SIG-M5 treated with dmso at 0.1 percent for 504 hours (cell line): ENCODE measurements around the gene CALML5.

Experiments
- DNase-seq: peaks from one replicate; lab custom pipeline; 2025; ENCODE audit not compliant: unreplicated experiment; lab: John Stamatoyannopoulos, UW

Gene CALML5

DNA sequence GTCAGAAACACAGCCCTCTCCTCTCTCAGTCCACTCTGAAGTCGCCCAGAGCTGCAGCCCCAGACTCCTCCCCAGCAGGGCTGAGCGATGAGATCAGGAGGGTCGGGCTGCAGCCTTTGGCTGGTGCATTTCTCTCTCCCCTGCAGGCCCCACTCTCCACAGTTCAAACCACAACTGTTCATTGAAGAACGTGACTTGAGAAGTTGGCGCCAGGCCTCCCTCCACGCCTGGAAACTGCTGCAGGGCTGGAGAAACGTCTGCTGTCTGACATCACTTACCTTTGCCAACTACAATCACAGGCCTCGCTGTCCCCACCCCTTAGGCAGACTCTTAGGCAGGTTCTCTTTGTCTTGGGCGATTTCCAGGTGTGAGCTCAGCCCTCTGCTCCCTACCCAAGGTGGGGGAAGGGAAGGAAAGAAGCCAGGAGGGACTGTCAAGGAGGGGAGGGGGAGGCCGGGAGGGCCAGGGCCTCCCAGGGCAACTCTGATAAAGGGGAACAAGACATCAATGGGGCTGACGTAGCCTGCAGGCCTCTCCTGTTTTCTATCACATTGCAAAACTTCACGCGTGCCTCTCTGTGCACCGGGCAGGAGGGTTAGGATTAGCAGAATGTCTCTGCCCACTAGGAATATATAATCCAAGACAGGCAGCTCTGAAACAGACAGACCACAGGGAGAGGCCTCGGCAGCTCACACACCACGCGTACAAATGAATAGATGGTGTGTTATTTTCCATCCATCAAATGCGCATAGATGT is 32.7 kb downstream of the CALML5 start:
- DNase-seq: peak; percentile 42

DNA sequence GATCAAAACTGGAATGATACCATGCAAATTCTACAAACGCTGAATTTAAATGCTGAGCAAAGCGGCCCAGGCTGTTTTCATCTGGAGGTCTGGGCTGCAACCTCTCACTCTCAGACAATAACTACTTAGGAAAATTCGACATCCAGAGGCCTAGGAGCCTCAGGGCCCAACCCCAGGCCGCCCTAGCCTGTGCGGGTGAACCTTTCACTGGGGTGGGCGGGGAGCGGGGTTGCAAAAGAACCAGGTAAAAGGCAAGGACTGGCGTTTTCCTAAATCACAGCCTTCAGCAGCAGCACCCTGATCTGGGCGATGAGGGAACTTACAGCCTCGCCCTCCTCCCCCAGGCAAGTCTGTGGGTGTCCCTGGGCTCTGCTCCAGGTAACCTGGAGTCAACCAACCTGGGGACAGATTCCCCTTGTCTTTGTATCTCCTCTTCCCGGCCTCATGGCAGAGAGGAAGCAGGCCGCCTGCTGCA is 33.4 kb downstream of the CALML5 start:
- no peak for DNase-seq

DNA sequence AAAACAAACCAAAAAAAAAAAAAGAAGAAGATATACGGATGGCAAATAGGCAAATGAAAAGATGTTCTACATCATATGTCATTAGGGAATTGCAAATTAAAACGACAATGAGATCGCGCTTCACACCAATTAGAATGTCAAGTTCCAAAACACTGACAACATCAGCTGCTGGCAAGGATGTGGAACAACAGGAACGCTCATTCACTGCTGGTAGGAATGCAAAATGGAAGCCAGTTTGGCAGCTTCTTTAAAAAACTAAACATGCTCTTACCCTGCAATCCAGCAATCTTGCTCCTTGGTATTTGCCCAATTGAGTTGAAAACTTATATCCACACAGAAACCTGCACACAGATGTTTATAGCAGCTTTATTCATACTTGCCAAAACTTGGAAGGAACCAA is 34.8 kb downstream of the CALML5 start:
- no peak for DNase-seq

DNA sequence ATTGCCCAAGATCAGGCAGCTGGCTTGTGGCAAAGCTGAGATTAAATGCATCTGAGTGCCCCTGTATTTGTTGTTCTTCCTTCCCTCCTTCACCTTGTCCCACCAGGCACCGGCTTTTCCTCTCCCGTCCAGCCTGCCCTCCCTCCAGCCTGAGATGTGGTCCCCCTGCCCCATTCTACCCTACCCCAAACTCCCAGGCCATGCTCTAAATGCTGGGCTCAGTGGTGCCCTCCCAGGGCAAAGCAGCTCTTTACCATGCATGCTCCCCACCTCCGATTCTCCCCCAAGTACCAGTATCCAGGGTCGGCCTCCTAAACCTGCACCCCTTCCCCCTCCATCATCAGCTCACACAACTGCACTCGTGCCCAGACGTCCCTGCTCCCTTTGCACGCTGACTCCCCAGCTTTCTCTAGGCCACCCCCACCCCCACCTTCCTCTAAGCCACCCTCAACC is 36.5 kb downstream of the CALML5 start:
- no peak for DNase-seq

DNA sequence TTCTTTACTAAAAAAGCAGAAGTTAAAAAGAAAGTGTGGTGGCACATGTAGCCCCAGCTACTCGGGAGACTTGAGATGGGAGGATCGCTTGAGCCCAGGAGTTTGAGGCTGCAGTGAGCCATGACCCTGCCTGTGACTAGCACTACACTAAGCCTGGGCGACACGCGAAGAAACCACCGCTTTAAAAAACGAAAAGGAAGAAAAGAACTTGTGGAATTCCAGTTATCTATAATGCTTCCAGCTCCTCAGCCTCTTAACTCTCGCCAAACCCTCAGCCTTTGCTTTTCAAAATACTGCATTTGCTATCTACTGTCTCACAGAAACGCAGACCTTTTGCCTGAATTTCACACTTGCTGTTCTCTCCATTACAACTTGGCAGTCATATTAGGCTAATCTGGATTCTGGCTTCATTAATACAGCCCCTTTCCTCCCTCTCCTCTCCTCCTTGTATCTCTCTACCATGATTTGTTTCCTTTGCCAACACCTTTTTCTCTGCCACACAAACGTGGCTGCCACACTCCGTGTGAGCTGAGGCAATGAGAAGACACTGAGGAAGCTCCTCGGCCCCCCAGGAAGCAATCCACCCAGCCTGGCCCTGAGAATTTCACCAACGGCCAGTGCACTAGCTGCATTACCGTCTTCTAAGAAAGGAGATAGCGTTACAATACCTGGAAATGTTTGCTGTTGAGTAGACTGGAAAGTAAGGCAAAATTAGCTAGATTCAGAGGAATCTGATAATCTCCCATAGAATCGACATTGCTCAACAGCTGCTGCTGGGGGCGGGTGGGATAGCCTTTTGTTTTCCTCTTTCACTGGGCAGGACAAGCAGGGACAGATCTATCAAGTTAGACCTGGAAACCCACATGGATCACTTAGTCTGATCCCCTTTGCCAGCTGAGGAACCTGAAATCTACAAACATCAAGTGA is 37.2 kb downstream of the CALML5 start:
- no peak for DNase-seq

DNA sequence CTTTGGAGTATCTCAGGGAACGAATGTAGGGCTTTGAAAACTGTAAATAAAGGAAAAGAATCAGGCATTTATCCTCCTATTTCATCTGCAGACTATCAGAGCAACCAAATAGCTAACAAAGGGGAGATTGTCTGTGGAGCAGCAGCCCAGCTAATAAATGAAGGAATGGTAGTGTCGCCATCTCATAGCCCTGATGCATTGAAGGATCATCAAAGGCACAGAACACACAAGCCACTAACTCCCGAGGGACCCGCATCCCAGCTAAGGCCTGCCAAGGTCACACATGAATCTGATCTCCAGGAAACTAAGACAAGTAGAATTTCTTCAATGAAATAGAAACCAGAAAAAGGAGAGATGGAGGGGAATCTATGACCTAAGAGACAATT is 38.2 kb downstream of the CALML5 start:
- DNase-seq: no peak

DNA sequence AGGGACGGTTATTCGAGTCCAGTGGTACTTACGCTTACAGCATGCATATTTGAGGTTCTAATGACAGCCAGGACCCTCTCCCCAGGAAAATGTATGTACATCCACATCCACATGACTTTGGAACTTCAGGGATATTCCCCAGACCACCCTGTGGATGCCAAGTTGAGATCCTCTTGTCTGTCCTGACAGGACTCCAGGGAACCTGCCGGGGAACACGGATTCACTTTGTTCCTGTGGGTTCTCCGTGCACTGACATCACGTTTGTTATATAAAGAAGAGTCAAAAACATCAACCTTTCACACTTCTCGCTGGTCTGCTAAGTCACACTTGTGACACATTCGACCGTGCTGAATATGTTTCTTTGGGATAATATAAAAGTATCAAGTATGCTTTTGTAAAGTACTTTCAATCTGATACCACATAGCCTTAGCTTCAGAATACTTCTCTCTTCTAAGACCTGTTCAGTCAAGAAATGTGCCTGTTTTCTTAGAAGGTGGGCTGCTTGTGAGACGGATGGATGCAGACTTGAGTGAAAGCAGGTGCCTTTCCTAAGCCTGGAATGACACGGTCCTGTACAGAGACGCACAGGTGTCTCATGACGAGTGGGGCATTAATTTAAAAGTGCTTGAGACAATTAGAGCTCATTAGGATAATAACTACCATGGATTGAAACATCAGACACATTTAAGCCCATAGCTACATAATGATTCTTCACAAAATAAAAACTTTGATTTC is 38.7 kb downstream of the CALML5 start:
- no peak for DNase-seq

DNA sequence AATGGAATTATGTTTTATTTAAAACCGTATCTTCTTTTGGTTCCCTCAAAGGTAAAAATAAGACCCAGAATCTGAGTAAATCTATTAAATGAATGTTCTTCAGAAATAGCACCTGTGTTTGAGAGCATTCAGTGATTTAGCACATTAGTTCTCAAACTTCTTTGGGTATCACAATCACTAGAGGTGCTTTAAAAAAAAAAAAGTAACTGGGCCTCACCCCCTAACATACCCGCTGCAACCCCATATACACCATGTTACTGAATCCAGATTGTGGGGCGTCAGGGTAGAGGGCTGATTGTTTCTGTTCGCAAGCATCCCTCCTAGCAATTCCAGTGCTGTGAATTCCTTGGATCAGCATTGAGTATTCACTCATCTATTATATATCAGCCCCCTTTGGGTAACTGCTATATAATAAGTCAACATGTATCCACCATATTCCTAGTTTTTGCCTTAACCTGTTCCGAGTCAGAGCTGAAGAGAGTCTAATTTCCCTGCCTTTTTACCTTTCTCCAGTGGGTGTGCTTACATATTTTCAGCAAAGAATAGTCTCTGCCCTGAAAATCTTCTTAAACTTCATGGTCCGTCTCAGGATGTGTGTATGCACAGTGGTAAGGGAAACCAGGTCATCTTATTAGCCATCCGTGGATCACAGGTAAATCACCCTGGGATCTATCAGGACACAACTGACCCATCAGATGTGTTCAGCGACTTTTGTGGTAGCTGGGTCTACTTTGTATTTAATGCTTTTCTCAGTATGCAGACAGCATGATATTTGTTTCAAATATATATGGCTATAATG is 40.2 kb downstream of the CALML5 start:
- DNase-seq: no peak

DNA sequence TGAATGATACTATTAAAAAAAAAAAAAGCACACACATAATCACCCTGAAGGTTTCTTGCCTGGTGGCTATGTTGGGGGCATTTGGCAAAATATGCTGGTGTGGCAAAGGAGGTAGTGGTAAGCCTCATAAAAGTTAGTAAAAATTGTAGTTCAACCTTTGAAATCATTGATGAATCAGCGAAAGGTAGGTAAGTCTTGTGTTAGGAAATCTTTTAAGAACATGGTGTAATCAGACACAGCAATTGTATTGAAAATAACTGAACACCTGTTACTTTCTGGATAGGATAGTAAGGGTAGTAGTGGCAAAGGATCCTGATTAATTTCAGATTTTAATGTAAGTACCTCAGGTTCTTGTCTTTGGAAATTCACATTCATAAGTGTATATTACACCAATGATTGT is 40.9 kb downstream of the CALML5 start:
- DNase-seq: no peak

DNA sequence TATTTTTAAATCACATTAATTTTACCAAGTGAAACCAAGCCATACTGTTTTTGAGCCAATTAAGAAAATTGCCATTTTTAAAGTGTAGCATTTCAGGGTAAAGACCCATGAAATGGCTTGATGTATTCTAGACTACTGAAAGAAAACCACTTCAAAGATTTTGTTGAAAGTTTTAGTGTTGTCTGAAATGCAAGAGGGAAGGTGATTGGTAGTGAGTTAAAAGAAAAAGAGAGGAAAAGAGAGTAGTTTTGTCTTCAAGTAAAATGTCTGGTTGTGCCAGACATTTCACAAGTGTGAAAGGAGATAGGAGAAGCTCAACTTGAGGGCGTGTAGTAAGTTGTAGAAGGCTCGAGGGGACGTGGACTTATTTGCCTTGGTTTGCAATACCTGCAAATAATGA is 41.6 kb downstream of the CALML5 start:
- DNase-seq: no peak

DNA sequence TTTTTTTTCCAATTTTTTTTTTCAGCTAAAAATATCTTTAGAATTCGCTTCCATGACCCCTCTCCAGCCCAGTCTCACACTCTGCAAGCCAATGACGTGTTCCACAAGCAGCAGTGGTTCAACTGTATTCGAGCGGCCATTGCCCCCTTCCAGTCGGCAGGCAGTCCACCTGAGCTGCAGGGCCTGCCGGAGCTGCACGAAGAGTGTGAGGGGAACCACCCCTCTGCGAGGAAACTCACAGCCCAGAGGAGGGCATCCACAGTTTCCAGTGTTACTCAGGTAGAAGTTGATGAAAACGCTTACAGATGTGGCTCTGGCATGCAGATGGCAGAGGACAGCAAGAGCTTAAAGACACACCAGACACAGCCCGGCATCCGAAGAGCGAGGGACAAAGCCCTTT is 42.8 kb downstream of the CALML5 start:
- no peak for DNase-seq

DNA sequence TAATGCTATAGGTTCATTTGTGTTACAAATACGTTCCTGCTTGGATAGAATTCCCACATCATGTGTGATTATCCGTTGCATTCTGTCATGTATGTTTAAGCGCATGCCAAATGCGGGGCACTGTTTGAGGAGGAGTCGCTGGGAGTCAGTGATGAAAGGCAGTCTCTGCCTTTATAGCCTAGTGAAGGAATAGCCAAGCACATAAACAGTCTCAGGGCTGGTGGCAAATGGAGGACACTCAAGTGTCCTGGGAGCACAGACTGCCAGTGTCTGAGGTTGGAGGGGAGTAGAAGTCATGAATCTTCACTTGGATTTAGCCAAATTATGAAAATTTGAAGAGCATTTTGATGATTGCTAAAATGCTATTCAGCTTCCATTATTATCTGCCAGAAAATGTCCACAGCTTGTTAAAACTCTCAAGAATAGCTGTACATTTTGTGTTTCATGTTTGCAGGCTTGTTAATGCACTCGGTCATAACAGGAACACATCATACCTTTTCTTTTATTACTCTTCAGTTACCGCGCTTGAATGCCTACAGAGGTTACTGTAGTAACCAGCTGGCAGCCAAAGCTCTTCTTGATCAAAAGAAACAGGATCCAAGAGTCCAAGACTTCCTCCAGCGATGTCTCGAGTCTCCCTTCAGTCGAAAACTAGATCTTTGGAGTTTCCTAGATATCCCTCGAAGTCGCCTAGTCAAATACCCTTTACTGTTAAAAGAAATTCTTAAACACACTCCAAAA is 45.5 kb downstream of the CALML5 start:
- no peak for DNase-seq

DNA sequence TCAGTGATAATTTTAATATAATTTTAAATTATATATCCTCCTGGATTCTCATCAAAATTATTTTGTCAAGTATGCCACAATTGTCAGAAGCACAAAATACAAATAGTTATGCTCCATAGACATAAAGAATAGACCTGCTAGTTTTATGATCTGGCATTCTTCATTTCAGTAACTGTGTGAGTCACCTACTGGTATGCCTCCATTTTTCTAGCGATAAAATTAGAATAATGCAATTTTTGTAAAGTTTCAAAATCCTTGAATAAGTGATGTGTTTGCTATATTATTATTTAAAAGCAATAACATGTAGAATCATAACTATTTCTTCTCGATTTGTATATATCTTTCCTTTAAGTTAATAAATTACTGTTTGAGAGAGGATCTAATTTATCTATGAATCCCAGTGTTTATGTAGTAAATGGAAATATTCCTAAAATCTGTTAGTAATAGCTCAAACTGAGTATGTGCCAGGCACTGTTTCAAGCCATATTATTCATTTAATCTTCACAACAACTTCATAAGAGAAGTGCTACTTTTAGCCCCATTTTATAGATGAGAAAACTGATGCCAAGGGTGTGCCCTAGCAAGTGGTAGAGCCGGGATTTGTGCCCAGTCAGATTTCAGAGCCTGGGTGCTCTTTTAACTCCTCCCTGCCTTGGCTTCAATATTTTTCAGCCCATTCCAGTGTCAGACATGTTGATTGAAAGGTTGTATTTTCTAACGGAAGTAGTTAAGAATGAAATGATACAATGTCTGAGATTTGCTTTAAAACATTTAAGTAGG is 48.6 kb downstream of the CALML5 start:
- DNase-seq: no peak

DNA sequence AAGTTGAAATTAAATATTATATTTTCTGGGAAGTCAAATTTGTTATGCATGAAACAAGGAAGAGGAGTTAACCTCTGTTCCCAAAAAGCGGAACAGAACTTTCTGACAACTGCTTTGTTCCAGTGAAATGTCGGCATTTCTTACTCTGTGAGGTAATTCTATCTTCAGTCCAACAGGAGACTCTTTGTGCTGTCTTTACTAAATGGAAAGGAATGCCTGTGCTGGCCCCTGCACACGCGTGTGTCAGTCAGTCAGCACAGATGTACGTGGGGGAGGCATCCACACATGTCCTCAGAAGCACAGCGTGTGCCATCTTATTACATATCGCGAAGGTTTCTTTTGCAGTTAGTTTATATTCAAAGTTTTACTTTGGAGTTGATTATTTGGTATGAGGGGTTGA is 49.5 kb downstream of the CALML5 start:
- DNase-seq: peak; percentile 28

DNA sequence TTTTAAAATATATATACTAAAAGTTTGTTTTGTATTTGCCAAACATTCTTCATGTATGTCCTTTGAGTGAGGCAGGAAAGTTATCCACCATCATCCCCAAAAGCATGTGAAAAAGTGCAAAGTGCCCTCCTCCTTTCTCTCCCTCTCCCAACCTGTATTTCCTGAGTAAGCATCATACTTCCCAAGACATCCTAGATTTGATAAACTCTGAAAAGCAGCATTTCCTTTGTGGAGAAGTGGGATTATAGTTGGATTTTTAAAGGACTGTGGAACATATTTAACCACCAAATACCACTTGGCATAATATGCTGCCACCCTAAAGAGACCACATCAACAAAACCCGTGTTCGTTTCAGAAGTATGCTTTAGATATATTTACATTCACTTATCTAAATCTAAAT is 50.1 kb downstream of the CALML5 start:
- DNase-seq: no peak
